HepG2 (cell line): ENCODE results near the gene TM7SF3.

Experiments used
- FOXC1 ChIP-seq: sonication (generic); formaldehyde crosslinking; IDR thresholded peaks from 2 replicates; pipeline ENCODE4 v1.8.0; 2022; ENCODE audit warnings: mild to moderate bottlenecking, missing genetic modification reagents, borderline replicate concordance
- MAFF ChIP-seq: IDR thresholded peaks from 2 replicates; pipeline ENCODE4 v1.6.1; 2011; ENCODE audit warnings: low read depth, low read length, improper control_type of control experiment
- MAZ ChIP-seq, 2 experiments: sonication (generic) in 1 of 2; formaldehyde crosslinking in 1 of 2; IDR thresholded peaks; 2 replicates each; pipeline versions ENCODE4 v1.5.0 to v1.6.1; 2012 to 2020; ENCODE audit warnings: low read depth in 2 of 2, mild to moderate bottlenecking in 2 of 2, borderline replicate concordance in 1 of 2, improper control_type of control experiment in 1 of 2, low read length in 1 of 2, missing genetic modification reagents in 1 of 2, moderate library complexity in 1 of 2
- RBAK ChIP-seq: sonication (generic); formaldehyde crosslinking; IDR thresholded peaks from 2 replicates; pipeline ENCODE4 v1.5.1; 2020; ENCODE audit warnings: mild to moderate bottlenecking, missing genetic modification reagents
- SKIL ChIP-seq: sonication (generic); formaldehyde crosslinking; IDR thresholded peaks from 2 replicates; pipeline ENCODE4 v1.8.0; 2022; ENCODE audit warnings: missing genetic modification reagents, mild to moderate bottlenecking, moderate library complexity, borderline replicate concordance
- SP140L ChIP-seq: sonication (generic); formaldehyde crosslinking; IDR thresholded peaks from 2 replicates; pipeline ENCODE4 v1.4.0; 2020; ENCODE audit warnings: missing genetic modification reagents, borderline replicate concordance
- ZBTB2 ChIP-seq: sonication (generic); formaldehyde crosslinking; IDR thresholded peaks from 2 replicates; pipeline ENCODE4 v1.8.0; 2022; ENCODE audit warnings: low read depth, missing genetic modification reagents
- ZFP36 ChIP-seq: fragments of 150-350 bp; IDR thresholded peaks from 2 replicates; pipeline ENCODE4 v1.6.1; 2018; ENCODE audit warnings: borderline replicate concordance, low read length, low read depth; ENCODE audit not compliant: partially characterized antibody
- ZFX ChIP-seq: sonication (generic); formaldehyde crosslinking; IDR thresholded peaks from 2 replicates; pipeline ENCODE4 v1.4.0; 2020; ENCODE audit warnings: mild to moderate bottlenecking, low read depth, missing genetic modification reagents, moderate library complexity
- ZNF446 ChIP-seq: sonication (generic); formaldehyde crosslinking; IDR thresholded peaks from 2 replicates; pipeline ENCODE4 v1.5.0; 2020; ENCODE audit warnings: mild to moderate bottlenecking, missing genetic modification reagents
- ZNF543 ChIP-seq: sonication (generic); formaldehyde crosslinking; IDR thresholded peaks from 2 replicates; pipeline ENCODE4 v1.4.0; 2020; ENCODE audit warnings: mild to moderate bottlenecking, missing genetic modification reagents

- TF ChIP-seq ZBTB2 (CRISPR knock-in tag): peak; percentile 60
- TF ChIP-seq MAFF: no peak
- no peak for TF ChIP-seq ZFP36
- TF ChIP-seq FOXC1 (CRISPR knock-in tag): no peak
- TF ChIP-seq MAZ (IDR thresholded peaks at IDR 0.05; ENCODE audit: borderline replicate concordance, low read depth, low read length): peak; percentile 40; the same call in 1 of the 2 replicates
- TF ChIP-seq MAZ (CRISPR knock-in tag; IDR thresholded peaks at IDR 0.05; ENCODE audit: low read depth): peak; percentile 74; the same call in 1 of the 2 replicates
- TF ChIP-seq ZNF543: peak; percentile 63; the same call in 1 of the 2 replicates
- TF ChIP-seq RBAK (CRISPR knock-in tag): no peak
- TF ChIP-seq SP140L: no peak
- TF ChIP-seq SKIL (CRISPR knock-in tag): no peak; the same call in 1 of the 2 replicates
- peak; percentile 82; the same call in 1 of the 2 replicates for TF ChIP-seq ZNF446 (CRISPR knock-in tag)
- peak; percentile 85 for TF ChIP-seq ZFX (CRISPR knock-in tag)
These were observed 76.1 kb downstream of the TM7SF3 start, which contains the start of the genes FGFR1OP2 and INTS13 for GRCh38 chr12:26937863-26938700.
